Heart right ventricle (tissue), 16 donors: ENCODE measurements around the gene ZCCHC4. TPM values are rescaled to one million over a fixed set of nuclear protein-coding genes. Genes with fewer than 3 reads are reported as not detected.
A peak's percentile ranks its signal among the peaks of the same experiment; 100 is the strongest.

ENCODE experiments used
- ATAC-seq, 8 donors: fragments of 200-7000 bp; cut with Tn5 transposase; one replicate each; pipeline ENCODE4 v1.9.1; 2020; ENCODE audit warnings: mild to moderate bottlenecking in 8 of 8, moderate library complexity in 8 of 8, moderate number of reproducible peaks in 1 of 8
- DNase-seq, 2 donors: peaks; one replicate each; pipeline ENCODE4 v3.0.0-alpha.2; 2020
- H3K27ac ChIP-seq, 10 donors: fragments of 200-600 bp; sonication (generic) in 2 of 10; one replicate each; pipeline versions ENCODE4 v1.5.0 to v1.8.0; 2020 to 2022; ENCODE audit warnings: mild to moderate bottlenecking in 3 of 10
- H3K27me3 ChIP-seq, 7 donors: fragments of 200-600 bp; one replicate each; pipeline ENCODE4 v1.8.0; 2021 to 2022; ENCODE audit warnings: mild to moderate bottlenecking in 2 of 7
- H3K36me3 ChIP-seq, 9 donors: fragments of 200-600 bp; sonication (generic) in 1 of 9; one replicate each; pipeline versions ENCODE4 v1.5.0 to v1.8.0; 2020 to 2022; ENCODE audit warnings: mild to moderate bottlenecking in 2 of 9
- H3K4me1 ChIP-seq, 9 donors: fragments of 200-600 bp; sonication (generic) in 1 of 9; one replicate each; pipeline versions ENCODE4 v1.5.0 to v1.8.0; 2020 to 2022; ENCODE audit warnings: mild to moderate bottlenecking in 4 of 9
- H3K4me3 ChIP-seq, 10 donors: fragments of 200-600 bp; sonication (generic) in 2 of 10; one replicate each; pipeline versions ENCODE4 v1.5.0 to v1.8.0; 2020 to 2022; ENCODE audit warnings: mild to moderate bottlenecking in 7 of 10, moderate library complexity in 2 of 10
- H3K9me3 ChIP-seq, 11 donors: fragments of 200-600 bp in 10 of 11; sonication (generic) in 2 of 11; one replicate each; pipeline versions ENCODE4 v1.5.0 to v1.8.0; 2013 to 2022; ENCODE audit warnings: mild to moderate bottlenecking in 2 of 11, control low read depth in 1 of 11, moderate library complexity in 1 of 11
- CTCF ChIP-seq, 9 donors: fragments of 200-600 bp; sonication (generic) in 2 of 9; IDR thresholded peaks; one replicate each; pipeline versions ENCODE4 v1.5.0 to v1.8.0; 2021 to 2022; ENCODE audit warnings: antibody characterized with exemption in 9 of 9, mild to moderate bottlenecking in 5 of 9, moderate library complexity in 1 of 9
- WGBS, 2 donors: extraction: QIAGEN DNeasy Blood & Tissue Kit; methylation state at CpG; one replicate each; pipeline ENCODE4 v1.1.7; 2013; ENCODE audit warnings: inconsistent platforms in 1 of 2; 5-methylcytosine and 5-hydroxymethylcytosine counted together
- intact Hi-C, 10 donors: fragments of 100-400 bp; cut with DNase I; formaldehyde crosslinking; loops; one replicate each; pipeline versions ENCODE4 v1.11.1 to v1.14.2; 2022
- polyA plus RNA-seq, 2 donors: library from polyadenylated mRNA; stranded (reverse); fragments of 200-250 nt; gene quantifications; one replicate each; pipeline ENCODE4 v1.2.3, GENCODE V29; 2013
- total RNA-seq, 10 donors: library from RNA; stranded (reverse); fragmentation: NEBNext Ultra II Directional in 3 of 10; extraction: Animal tissue kit (Norgen Biotek cat#: 25700) in 3 of 10; gene quantifications; one replicate each; pipeline versions ENCODE4 v1.2.1 to v1.2.4, GENCODE V29; 2021 to 2023
- donor health status: Arrhythmogenic right ventricular cardiomyopathy.
- donor health status: ischemic (EF 13 %, LVEDD 7.1; RV severe dilation, severe dysfunction).
- donor health status: healthy with polysubstance abuse.
- donor health status: DM: no; HTN: yes; CAD: no.
- donor health status: DM: no; HTN: no; CAD: no.
- donor health status: ischemic (EF 25% LVEDD 6.9; RV normal size, moderate dysfunction).
- donor health status: ischemic (EF 25% LVEDD 5.7; RV mildly dilated, moderate dysfunction).
- donor health status: healthy.
- donor health status: DM: yes; HTN: yes; CAD: no.
- donor health status: Ischemic cardiomyopathy.
- donor health status: ischemic (EF 35%, LVEDD 5.7; RV mildly dilated, moderate dysfunction).
- donor health status: nonischemic (EF 11% LVEDD 7.7; RV severe dilation, severe dysfunction).
- donor health status: DM: yes; HTN: yes; CAD: no.
- donor health status: PGD.
- donor health status: ischemic (EF 29% LVEDD 5.4; RV normal size, mild dysfunction).
- donor health status: nonischemic (EF 23%, LVEDD 6.1; RV moderate dilation, normal function).

The ZCCHC4 gene
- total and polyA plus RNA-seq, 12 donors: 3.8 to 10.9 (median 7.5) TPM

DNA sequence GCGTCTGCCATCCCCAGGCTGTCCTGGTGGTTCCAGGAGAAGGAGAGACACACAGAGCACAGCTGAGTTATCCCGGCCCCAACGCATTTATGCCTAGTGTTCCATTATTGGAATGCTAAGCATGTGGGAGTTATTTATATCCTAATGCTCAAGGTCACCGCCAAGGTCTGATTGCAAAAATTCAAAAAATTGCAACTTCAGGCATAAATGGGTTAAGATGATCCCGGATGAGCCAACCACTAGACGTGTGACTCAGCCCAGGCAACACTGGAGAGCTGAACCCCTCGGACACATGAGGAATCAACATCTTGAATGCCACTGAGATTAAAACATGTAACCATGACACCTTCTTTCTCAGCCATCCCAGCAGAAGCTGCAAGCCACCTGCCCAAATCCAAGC, 3.8 kb upstream of the ZCCHC4 start:
- Histone ChIP-seq H3K4me1 (peaks cover 2 to 25% (median 8%) of the 10 kb centered on the region in 9 donors), H3K27me3 (peaks cover 0 to 5% (median 0%) of the 10 kb centered on the region in 7 donors), H3K9me3 (no peaks in the 10 kb centered on the region), H3K4me3 (no peak overlapping the region), H3K27ac (no peak overlapping the region), H3K36me3 (no peaks in the 10 kb centered on the region)
- no peak for TF ChIP-seq CTCF (IDR thresholded peaks at IDR 0.05)
- ATAC-seq: no peak
- 55 to 69% methylated on average over 7 of the region's 7 CpGs for WGBS, 2 donors
- intact Hi-C loops: loop anchor here in 2 of 10 donors (10.0 kb wide), 1 partner anchor 144 kb away; the partner anchor contains the start of gene SEPSECS (in 2 of the 2)
- no peak for DNase-seq

- Histone ChIP-seq H3K4me3 (no peak overlapping the region), H3K27ac (peak overlapping the region in 1 of 10 donors; percentile 48), H3K9me3 (no peaks in the 10 kb centered on the region), H3K27me3 (no peaks in the 10 kb centered on the region), H3K36me3 (peaks cover 0 to 11% (median 0%) of the 10 kb centered on the region in 9 donors), H3K4me1 (peaks cover 2 to 26% (median 8%) of the 10 kb centered on the region in 9 donors)
- 68% methylated on average over 4 of the region's 4 CpGs for WGBS, 2 donors
- no peak for TF ChIP-seq CTCF (IDR thresholded peaks at IDR 0.05)
- DNase-seq (no peak), ATAC-seq (no peak)
- intact Hi-C loops: loop anchor here in 8 of 10 donors (5.0 to 10.0 kb wide), 6 partner anchors 55 to 148 kb away; partner anchors contain the start of genes SEPSECS (in 4 of the 8) and PI4K2B (in 1 of the 8)
Observed at GRCh38 chr4:25310066-25310802, 2.3 kb upstream of the ZCCHC4 start.

- TF ChIP-seq CTCF (IDR thresholded peaks at IDR 0.05): no peak
- Histone ChIP-seq H3K27me3 (no peaks in the 10 kb centered on the region), H3K4me1 (peaks cover 2 to 26% (median 8%) of the 10 kb centered on the region in 9 donors), H3K36me3 (peaks cover 0 to 17% (median 5%) of the 10 kb centered on the region in 9 donors), H3K27ac (peak overlapping the region in 1 of 10 donors; percentile 48), H3K4me3 (no peak overlapping the region), H3K9me3 (no peaks in the 10 kb centered on the region)
- ATAC-seq (no peak), DNase-seq (no peak)
- WGBS, 2 donors: 59 to 70% methylated on average over 1 of the region's 1 CpG
- intact Hi-C loops: loop anchor here in 8 of 10 donors (5.0 to 10.0 kb wide), 6 partner anchors 54 to 148 kb away; partner anchors contain the start of genes SEPSECS (in 4 of the 8) and PI4K2B (in 1 of the 8)
Observed at GRCh38 chr4:25310803-25311166, 1.8 kb upstream of the ZCCHC4 start.

GRCh38 chr4:25313201-25313895, 774 bp downstream of the ZCCHC4 start:
- WGBS, 2 donors: 15 to 29% methylated on average over 23 of the region's 23 CpGs
- TF ChIP-seq CTCF (IDR thresholded peaks at IDR 0.05): no peak
- Histone ChIP-seq H3K27ac (peak overlapping the region in 9 of 10 donors; percentile 32 to 87 (median 69)), H3K36me3 (peaks cover 0 to 42% (median 8%) of the 10 kb centered on the region in 9 donors), H3K9me3 (no peaks in the 10 kb centered on the region), H3K4me3 (peak overlapping the region; percentile 64 to 93 (median 75)), H3K4me1 (peaks cover 2 to 26% (median 8%) of the 10 kb centered on the region in 9 donors), H3K27me3 (no peaks in the 10 kb centered on the region)
- no peak for DNase-seq
- ATAC-seq: no peak
- intact Hi-C loops: loop anchor here in 8 of 10 donors (2.0 to 10.0 kb wide), 7 partner anchors 51 to 151 kb away; partner anchors contain the start of genes SEPSECS (in 4 of the 8) and PI4K2B (in 2 of the 8)
